HG03469 (cell line): Measurements from ENCODE around the gene ULBP2.
"Not testable (repeated sequence)": the region's sequence is repeated elsewhere in the genome, so short reads cannot be mapped to it uniquely, and the experiment has no call there.

Experiments
- ATAC-seq: cut with Tn5 transposase; IDR thresholded peaks from one replicate; pipeline ENCODE4 v1.9.1; 2021; ENCODE audit warnings: mild to moderate bottlenecking, moderate library complexity, moderate number of reproducible peaks; ENCODE audit not compliant: unreplicated experiment

The ULBP2 gene

DNA sequence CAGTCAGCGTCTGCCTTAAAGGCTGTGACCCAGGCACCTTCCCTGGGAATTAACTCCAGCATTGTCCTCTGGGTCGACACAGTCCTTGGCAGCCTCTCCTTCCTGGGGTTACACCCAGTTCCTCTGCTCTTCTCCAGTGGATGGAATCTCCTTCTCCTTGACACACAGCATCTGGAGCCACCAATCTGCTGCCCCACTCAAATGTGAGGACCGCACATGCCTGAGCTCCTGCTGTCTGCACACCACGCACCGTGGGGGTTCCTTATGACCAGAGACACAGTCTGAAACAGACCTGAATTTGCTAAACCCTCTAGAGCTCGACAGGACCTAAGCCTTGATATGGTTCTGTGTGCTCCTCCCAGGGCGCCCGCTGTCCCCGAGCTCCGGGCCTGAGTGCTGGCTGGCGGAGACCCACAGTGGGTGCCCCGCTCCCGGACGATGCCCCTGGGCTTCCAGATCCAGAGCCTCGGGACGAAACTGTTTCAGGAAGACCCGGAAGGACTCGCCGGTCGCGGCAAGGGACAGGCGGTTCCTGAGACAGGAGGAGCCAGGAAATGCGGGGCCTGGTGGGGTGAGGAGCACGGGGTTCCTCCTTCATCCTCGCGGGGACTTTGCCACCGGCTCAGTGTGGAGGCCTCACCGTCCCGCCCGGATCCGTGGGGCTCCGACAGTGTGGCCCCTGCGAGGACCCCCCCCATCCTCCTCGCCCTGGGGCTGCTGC, 16.4 kb upstream of the ULBP2 start:
- no peak for ATAC-seq

DNA sequence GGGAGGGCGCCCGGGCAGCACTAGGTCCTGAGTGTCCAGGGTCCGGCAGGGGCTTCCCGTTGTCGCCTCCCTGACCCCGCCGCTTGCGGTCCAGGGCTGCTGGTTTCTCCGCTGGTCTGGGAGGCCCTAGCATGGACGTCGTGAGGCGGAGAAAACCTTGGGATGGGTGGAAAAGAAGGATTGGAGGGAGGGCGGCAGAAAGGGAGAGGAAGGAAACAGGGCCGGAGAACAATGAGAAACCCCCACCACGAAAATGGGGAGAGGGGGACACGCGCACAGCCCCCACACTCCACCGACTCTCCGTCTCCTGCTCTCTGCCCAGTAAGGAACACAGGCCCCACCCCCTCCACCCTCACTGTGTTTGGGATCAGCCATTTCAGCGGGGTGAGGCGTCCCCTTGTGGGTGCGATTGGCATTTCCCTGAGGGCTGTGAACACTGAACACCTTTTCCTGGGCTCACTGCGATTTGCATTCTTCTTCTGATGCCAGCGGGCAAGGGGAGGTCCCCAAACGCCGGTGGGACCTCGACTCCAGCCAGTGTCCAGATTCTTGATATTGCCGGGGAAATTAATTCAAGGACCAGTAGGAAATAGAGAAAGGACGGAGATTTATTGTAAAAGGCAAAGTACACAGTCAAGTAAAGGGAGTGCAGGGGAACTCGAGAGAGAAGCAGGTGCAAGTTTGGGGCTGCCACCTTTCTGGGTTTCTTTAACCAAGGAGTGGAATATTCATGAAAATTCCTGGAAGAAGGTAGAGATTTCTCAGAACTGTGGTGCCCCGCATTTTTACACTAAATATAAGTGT, 15.6 kb upstream of the ULBP2 start:
- no peak for ATAC-seq

DNA sequence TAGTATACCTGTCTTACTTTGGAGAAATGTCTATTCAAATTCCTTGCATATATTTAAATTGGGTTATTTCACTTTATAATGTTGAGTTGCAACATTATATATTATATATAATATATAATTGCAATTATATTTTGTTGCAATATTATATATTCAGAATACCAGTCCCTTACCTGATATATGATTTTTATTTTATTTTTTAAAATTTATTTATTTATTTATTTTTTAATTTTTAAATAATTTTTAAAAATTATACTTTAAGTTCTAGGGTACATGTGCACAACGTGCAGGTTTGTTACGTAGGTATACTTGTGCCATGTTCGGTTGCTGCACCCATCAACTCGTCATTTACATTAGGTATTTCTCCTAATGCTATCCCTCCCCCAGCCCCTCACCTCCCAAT, 14.8 kb upstream of the ULBP2 start:
- ATAC-seq, result not testable (repeated sequence)

DNA sequence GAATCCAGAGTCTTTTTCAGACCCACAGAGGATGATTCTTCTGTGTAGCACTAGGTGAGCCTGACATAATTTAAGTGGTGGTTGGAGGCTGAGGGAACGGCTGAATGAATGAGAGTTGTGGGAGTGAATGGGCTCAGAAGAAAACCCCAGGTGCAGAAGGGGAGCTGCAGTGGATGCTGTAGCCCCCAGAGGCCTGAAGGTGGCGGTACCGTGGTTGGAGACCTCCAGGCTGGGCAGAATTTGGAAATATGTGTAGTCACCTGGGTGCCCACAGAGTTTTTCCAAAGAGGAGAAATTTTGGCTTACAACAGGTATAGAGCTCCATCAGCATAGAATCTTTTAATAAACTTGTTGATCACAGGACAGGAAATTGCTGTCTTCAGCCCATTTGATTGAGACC, 12.4 kb upstream of the ULBP2 start:
- ATAC-seq, result no peak

DNA sequence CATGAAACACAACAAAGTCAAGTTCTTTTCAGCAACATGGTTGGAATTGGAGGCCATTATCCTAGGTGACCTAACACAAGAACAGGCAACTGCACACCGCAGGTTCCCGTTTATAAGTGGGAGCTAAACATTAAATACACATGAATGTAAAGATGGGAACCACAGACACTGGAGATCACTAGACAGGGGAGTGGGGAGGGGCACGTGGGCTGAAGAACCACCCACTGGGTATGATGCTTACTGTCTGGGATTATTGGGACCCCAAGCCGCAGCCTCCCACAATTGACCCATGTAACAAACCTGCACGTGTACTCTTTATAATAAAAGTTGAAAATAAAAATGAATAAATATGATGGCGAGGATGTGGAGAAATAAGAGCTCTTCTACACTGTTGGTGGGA, 10.3 kb upstream of the ULBP2 start:
- ATAC-seq, result no peak

DNA sequence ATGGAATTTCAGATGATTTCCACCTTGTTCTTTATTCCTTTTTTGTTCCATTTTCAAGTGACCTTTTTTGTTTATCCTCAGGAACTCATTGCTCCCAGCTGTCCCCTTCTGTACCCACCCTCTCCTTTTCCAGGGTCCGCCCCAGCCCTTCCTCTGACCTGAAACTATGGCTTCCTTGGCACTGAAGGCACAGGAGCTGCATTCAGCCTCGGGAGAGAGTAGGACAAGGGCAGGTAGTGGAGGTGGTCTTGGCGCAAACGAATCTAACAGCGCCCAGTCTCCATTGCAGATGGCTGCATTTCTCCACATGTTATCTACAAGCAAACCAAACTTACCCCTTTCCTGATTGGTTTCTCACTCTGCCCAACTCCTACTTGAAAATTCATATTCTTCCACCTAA, 8.8 kb upstream of the ULBP2 start:
- ATAC-seq, result no peak

DNA sequence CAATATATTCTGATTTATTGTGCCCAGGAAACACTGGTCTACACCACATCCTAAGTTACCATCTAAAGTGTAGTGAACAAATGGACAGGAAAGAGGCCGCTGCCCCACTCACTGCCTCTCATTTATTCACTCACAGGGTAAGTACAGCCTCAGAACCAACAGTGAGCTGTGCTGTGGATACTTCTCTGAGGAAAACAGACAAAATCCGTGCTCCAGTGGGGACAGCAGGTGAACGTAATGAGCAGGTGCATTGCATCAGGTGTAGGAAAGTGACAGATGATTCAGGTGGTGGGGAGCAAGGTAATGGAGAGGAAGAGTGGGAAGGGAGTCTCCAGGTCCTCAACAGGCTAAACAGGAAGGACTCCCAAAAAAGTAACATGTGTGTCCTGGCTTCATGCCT, 8.4 kb upstream of the ULBP2 start:
- ATAC-seq, result no peak

DNA sequence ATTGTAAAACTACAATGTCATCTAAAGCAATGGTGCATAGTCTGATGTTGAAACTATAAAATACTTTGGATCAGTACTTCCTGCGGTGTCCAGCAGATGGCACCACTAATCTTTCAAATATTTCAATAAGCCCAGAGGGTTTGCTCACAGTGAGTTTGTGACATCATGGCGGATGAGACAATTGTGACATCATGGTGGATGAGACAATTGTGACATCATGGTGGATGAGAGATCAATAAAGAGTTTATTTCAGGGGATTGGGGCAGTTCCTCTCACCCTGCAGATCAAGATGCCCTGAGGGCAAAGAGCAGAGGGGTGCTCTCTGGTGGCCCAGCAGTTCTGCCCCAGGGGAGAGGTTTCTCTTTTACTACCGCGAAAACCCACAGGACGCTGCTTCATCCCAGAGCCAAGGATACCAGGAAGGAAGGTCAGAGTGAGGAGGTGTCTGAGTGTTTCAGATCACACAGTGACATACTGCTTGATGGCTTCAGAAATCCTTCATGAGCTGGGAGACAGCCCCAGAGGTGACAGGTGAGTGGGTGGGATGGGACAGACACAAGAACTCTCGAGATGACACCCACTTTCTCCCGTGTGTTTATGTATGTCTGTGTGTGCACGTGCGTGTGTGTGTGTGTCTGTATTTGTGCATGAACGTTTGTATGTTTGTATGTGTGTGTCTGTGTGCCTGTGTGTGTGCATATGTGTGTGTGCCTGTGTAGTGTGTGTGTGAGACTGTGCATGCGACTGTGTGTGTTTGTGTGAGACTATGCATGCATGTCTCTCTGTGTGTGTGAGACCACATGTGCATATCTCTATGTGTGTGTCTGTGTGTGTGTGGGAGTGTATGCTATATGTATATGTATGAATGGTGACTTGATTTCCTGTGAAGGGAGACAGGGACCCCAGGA, 7.3 kb upstream of the ULBP2 start:
- ATAC-seq, result no peak

DNA sequence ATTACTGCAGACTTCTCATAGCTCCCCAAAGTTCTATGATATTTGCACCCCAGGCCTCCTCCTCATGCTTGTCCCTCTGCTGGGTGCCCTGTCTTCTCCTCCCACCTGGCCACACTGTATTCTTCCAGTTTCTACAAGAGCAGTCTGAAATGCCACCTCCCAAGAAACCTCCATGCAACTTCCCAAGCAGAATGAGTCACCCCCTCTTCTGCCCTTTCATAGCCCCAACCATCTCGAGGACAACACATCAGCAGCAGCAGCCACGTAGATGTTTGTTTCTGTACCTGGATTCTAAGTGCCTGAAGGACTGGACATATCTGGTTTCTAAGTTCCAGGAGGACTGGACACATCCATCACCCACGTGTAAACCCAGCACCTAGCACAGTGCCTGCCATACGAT, 6.6 kb upstream of the ULBP2 start:
- ATAC-seq, result no peak

DNA sequence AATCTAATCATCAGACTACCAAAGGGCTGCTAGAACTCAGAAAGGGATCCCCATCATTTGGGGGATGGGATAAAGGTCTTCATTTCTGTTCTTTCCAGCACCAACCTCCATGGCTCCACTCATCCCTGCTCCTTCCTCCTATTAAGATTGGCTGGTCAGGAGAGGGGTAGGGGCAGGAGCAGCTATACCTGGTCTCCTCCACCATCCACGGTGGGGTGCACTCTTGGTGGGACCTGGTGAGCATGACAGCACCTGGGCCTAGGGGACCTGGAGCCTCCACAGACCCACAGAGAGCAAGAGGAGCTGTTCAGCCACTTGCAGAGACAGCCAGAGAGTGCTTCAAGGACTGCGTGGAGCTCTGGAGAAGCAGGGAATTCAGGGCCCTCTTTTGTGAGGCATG, 6.1 kb upstream of the ULBP2 start:
- no peak for ATAC-seq

DNA sequence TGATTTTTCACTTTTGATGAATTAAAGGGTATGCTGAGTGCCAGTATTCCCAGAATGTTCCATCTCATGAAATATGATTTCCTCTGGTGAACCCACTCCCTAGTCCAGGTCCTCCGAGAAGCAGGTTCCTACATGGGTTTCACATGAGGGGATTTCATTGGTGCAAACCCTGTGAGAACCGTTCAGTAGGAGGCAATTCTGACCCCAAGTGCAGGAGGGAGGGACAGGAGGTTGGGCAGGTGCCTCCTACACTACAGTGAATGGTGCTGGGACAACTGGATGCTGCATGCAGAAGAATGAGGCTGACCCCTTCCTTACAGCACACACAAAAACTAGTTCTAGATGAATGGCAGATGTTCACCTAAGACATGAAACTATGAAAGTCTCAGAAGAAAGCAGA, 5.1 kb upstream of the ULBP2 start:
- ATAC-seq, result no peak

DNA sequence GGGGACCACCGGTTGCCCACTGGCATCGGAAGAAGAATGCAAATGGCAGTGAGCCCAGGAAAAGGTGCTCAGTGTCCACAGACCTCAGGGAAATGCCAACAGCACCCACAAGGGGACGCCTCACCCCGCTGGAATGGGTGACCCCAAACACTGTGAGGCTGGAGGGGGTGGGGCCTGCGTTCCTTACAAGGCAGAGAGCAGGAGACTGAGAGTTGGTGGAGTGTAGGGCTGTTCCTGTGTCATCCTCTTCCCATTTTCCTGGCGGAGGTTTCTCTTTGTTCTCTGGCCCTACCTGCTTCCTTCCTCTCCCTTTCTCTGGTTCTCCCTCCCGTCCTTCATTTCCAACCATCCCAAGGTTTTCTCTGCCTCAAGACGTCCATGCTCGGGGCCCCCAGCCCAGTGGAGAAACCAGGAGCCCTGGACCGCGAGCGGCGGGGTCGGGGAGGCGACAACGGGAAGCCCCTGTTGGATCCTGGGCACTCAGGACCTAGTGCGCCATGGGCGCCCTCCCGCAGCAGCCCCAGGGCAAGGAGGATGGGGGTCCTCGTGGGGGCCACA, 3.7 kb upstream of the ULBP2 start:
- not testable (repeated sequence) for ATAC-seq

DNA sequence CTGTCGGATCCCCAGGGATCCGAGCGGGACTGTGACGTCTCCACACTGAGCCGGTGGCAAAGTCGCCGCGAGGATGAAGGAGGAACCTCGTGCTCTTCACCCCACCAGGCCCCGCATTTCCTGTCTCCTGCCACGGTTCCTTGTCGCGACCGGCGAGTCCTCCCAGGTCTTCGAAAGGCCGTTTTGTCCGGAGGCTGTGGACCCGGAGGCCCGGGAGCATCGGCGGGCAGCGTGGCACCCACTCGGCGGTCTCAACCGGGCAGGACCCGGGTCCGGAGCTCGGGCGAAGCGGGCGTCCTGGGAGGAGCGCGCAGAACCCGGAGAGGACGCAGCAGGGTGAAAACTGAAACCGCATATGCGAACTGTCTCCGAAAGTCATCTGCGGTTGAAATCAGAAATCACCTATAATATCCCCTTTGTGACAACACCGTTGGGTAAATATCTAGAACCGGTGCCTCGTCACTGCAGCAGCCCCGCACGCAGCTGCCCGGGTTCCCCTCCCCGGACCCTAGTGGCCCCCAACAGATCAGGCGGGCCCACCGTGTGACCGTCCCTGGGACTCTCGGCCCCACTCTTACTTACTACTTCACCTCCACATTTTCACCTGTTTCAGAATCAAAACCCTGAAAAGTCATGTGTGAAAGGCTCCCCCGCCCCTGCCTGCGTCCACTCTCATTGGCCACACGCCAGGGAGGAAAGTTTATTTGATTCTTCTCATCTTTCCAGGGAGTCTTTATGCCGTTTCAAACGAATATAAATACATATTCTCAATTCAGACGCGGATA, 3.1 kb upstream of the ULBP2 start:
- peak; percentile 60 for ATAC-seq

DNA sequence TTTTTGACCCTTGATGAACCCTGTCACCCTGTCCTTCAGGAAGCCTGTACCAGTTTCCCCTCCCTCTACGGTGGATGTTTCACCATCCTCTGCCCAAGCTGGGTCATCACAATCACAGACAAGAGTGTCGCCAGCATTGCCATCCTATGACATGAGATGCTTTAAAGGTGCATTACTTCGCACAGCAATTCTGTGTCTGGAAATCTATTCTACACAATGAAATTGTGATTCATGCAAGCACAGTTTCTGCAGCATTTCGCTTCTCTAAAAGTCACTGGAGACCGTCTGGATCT, 2.5 kb upstream of the ULBP2 start:
- no peak for ATAC-seq

DNA sequence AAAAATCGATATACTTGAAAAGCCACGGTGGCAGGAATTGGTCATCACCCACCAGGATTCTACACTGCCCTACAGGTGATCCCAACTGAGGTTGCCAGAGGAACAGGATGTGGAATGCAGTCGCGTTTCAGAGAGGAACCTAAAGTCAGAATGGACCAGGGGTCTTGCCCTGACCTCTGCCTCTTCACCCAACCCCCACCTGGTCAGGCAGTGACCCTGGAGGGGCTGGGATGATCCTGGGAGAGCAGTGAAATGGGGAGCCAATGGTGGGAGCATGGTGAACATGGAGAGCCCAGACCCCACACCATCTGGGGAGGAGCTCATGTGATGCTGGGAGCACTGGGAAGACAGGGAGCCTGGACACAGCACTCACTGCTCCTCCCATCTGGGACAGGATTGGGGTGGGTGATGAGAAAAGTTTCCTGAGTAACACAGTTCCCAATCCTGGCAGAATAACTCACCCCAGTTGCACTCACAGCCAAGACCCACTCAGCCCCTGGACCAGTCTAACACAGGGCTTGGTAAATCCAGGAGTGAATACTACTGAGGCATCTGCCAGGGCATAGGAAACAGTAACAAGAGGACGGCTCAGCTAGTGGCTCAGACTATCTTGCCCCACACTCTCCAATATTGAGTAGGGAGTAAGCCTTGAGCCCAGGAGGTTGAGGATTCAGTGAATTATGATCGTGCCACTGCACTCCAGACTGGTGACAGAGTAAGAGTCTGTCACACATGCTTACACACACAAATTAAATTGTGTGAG, 1.7 kb upstream of the ULBP2 start:
- ATAC-seq, result no peak

DNA sequence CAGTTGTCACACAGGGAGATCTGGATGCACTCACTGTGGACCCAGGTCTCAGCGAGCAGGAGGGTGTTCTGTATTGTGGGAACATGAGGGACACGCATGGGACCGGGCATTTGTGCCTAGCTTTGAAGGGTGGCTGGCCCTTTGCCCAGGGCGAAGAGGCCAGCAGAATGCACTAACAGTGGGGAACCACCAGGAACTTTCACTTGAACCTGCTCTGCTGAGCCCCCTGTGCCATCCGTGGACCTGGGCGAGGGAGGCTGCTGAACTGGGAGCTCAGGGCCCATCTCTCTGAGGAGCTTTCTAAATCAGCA, 1.2 kb upstream of the ULBP2 start:
- no peak for ATAC-seq

DNA sequence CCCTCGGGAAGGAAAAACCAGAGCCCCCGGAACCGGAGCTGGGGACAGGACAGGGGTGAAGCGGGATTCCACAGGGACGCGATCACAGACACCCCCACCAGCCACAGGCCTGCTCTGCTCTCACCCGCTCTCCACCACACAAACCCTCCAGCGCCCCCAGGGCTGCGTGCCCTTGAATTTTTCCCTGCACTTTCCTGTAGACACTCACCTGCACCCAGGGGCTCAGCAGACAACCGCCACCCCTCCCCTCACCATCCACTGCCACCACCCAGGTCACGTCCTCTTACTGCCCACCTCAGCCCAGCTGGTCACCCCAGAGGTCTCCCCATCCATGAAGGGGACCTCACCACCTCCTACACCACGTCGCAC, 631 bp downstream of the ULBP2 start:
- ATAC-seq, result no peak

DNA sequence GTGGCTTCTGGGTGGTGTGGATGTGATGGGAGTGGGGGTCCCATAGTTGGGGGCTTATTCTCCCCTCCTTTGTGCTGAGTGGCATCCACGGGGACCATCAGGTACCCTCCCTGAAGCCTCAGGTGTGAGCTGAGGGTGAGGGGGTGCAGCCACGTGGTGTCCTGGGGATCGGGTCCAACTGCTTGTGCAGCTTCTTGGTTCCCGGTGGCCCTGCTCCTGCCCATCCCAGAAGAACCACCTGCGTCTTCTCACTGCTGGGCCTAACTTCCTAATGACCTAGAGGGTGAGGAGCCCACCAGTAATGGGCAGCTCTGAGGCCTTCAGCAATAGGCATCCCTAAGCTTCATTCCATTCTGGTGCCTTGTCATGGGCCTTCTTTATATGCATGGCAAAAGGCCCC, 1.5 kb downstream of the ULBP2 start:
- ATAC-seq, result not testable (repeated sequence)

DNA sequence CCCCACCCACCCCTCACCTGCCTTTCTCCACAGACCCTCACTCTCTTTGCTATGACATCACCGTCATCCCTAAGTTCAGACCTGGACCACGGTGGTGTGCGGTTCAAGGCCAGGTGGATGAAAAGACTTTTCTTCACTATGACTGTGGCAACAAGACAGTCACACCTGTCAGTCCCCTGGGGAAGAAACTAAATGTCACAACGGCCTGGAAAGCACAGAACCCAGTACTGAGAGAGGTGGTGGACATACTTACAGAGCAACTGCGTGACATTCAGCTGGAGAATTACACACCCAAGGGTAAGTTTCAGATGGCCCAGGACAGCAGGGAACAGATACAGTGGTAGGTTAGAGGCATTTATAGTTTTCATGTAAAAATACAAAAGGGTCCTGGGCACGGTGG, 3.5 kb downstream of the ULBP2 start:
- ATAC-seq, result not testable (repeated sequence)

DNA sequence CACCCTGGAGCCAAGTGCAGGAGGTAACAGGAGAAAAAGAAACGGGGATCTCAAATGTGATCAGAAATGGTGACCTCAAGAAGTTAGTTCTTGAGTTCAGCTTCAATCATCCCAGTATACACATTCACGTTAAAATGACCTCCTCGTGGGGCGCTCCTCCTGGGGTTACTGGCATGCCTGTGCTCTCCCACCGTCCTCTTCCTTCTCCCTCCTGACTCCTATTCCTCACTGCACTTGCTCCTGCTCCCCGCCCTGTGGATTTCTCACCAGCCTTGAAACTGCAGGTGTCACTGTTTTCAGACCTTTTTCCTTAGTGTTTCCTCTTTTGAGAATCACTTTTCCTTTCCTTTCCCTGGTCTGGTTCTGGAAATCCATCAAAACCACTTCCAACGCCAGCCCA, 4.8 kb downstream of the ULBP2 start:
- not testable (repeated sequence) for ATAC-seq
